Central memory CD4-positive, alpha-beta T cell (primary cell): ENCODE measurements around the gene CASP9.
"Not testable (repeated sequence)": the region's sequence is repeated elsewhere in the genome, so short reads cannot be mapped to it uniquely, and the experiment has no call there.

ENCODE experiments used
- DNase-seq: peaks from one replicate; pipeline ENCODE4 v3.0.0; 2022

CASP9 gene

DNA sequence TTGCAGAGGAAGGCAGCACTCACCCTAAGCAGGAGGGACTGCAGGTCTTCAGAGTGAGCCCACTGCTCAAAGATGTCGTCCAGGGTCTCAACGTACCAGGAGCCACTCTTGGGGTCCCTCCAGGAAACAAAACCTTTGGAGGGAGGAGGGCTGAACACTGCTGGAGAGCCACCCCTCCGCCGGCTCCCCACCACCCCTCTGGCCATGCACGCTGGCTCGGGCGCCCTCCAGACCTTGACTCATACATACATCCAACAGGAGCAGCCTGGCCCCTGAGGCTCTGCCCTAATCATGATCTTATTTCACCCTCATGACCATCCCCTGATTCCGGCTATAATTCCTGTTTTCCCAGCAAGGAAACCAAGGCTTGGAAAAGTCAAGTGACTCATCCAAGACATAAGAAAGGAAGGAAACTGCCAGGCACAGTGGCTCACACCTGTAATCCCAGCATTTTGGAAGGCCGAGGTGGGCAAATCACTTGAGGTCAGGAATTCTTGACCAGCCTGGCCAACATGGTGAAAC lies 30.1 kb downstream of the CASP9 start:
- DNase-seq = no peak

DNA sequence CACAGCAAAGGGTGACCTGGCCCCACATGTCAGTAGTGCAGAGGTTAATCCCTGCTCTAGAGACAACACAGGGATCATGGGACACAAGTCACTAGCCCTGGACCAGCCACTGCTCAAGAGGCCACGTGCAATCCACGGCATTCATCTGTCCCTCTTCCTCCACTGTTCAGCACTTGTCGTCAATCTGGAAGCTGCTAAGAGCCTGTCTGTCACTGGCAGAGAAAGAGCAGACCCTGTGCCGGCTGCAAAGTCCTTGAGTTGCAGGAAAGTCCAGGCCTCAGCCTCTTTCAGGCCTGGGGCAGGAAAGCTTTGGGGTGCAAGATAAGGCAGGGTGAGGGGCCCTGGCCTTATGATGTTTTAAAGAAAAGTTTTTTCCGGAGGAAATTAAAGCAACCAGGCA lies 31.4 kb downstream of the CASP9 start:
- DNase-seq = no peak

DNA sequence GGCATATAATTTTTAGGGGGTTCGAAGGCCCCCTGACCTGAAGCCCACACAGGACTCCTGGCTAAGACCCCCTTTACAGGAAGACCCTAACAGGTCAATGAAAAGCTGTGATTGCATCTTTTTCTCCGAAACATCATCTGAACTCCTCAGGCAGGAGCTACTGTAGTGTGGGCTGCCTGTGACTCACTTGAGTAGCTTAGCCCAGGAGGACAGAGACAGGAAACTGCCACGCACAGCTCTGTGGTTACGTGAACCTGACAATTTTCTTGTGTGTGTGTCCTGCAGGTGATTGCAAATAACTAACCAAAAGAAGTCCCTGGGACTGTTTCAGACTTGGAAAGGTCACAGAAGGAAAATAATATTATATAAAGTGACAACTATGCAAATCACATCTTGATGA lies 33.0 kb downstream of the CASP9 start:
- DNase-seq = not testable (repeated sequence)

DNA sequence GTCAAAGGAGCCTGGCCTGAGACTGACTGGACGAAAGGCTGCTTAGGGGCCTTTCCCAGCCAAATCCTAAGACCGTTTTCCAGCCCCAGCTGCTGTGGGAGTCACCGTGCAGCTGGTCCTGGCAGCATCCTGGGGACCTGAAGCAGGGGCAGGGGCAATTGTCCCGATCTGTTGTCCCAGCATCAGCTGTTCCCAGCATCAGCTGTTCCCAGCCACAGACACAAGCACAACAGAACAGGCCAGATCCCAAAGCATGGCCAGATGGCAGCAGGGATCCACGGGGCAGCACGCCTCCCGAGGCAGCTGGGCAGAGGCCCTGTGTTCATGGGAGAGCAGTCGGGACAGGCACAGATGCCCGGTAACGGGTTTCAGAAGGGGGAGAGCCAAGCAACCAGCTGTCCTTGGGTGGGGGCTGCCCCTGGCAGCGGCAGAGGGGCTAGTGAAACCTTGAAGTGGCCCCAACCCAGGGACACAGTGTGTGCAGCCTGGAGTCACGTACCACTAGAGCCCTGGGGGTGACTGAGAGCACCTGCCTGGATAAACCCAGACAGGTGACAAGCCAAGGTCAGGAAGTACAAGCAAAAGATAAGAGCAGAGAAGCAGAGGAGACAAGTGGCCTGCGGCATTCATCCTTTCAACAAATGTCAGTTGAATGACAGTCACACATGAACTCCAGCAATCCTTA lies 34.8 kb downstream of the CASP9 start:
- no peak for DNase-seq

DNA sequence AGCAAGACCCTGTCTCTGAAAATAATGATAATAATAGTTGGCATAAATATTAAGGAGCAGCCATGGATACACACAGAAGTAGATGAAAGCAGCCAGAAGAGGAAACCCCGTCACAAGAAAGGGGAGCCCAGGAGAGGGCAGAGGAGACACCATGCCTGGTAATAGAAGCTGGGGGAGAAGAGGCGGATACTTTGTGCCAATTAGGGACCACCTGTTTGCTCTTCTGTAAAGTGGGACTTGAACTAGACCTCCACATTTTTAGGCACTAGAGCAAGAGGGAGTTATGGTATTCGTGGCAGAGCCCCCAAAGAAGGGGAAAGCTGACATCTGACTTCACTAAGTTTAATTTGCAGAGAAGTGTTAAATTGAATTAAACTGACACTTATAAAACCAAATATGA lies 35.6 kb downstream of the CASP9 start:
- no peak for DNase-seq

DNA sequence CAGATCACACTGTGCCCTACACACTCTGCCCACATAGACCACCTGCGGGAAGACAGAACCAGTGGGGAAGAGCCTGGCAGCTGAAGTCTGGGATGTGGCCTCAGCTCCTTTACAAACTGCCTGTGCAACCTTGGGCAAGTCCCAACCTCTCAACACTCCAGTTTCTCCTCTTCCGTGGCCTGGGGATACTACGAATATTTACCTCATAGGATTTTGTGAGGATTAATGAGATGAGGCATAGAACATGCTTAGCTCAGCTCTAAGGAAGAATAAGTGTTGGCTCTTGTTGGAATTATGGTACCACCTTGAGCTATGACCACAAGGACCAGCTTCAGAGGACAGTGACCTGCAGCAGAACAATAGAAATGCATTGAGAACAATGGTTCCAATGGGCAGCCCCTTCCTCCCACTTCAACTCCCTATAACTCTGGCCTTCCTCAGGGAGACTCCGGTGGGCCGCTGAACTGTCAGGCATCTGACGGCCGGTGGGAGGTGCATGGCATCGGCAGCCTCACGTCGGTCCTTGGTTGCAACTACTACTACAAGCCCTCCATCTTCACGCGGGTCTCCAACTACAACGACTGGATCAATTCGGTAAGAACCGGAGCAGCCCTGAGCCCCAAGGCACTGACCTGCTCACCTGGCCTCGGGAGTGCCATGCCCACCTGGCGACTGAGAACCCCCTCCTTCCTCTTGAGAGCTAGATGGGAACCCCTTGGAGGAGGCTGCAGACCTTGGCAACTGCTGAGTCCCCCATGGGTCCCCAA lies 37.0 kb downstream of the CASP9 start:
- DNase-seq = not testable (repeated sequence)

DNA sequence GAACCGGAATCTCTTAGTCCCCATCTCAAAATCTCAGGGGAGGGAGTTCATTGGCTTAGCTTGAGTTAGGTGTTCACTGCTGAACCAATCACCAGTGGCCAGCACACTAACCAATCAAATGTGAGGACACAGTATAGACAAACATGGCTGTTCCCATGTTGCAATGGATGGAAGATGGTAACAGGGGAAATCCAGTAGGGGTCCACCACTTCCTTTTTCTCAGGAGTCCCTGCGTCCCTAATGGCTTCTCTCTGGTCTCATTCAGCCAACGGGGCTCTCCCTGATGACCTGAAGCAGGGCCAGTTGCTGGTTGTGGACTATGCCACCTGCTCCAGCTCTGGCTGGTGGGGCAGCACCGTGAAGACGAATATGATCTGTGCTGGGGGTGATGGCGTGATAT lies 38.4 kb downstream of the CASP9 start:
- DNase-seq = no peak

DNA sequence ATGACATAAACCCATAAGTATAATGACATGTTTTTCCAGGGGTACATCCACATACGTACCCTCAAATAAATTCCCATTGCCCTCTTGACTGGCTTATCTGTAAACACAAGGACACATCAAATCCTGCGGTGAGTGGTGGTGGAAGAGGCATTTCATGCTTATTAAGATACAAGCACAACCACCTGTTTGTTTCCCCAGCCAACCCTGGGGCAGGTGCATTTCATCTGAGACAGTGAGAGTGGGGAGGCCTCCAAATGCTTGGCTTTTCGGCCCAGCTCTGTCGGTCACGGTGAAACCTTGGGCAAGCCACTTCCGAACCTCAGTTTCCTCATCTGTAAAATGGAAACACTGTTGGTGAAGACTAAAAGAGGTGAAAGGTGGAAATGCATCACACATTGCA lies 39.6 kb downstream of the CASP9 start:
- DNase-seq = not testable (repeated sequence)

DNA sequence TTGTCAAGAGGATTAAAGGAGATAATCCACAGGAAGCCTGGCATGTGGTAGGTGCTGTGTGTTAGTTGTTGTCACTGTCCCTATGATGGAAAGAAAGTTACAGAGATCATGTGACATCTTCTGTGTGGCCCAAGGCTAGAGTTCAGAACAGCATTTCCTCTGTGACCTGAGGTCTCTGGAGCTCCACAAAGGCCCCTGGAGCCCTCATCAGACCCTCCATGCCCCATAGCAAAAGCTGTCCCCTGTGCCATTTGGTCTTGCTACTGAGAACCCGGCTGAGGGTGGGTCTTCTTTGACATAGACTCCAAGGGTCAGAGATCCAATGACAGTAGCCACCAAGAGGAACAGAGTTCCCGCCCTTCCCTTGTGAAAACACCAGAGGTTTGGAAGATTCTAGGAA lies 40.0 kb downstream of the CASP9 start:
- DNase-seq = no peak

DNA sequence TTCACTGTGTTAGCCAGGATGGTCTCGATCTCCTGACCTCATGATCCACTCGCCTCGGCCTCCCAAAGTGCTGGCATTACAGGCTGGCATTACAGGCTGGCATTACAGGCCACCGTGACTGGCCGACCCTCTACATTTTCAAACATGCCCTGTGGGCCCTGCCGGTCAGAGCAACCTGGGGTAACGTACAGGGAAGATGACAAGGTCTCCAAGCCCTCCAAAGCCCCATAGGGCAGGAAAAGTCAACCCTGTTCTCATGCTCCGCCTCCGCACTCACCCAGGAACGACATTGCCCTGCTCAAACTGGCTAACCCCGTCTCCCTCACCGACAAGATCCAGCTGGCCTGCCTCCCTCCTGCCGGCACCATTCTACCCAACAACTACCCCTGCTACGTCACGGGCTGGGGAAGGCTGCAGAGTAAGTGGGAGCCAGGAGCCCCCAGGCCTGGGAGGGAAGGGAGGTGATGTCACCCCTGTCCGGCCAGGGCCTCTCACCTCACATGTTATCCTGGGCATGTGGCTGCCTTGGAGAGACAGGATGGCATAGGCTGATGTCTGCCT lies 41.0 kb downstream of the CASP9 start:
- not testable (repeated sequence) for DNase-seq

DNA sequence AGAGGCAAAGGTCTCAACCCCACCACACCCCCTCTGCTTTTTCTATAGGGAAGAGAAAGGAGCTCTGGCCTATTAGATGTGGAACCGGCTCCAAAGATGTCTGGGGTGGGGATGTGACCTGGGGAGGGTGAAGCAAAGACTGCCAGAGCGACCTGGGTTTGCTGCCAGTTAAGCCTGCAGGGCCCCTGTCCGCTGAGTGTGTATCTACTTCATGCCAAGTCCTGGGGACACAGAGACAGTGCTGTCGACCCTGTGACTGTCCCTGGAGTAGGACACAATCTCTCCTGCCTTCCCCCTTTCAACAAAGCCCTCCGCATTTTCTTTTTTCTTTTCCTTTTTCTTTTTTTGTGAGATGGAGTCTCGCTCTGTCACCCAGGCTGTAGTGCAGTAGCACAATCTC lies 41.6 kb downstream of the CASP9 start:
- not testable (repeated sequence) for DNase-seq

DNA sequence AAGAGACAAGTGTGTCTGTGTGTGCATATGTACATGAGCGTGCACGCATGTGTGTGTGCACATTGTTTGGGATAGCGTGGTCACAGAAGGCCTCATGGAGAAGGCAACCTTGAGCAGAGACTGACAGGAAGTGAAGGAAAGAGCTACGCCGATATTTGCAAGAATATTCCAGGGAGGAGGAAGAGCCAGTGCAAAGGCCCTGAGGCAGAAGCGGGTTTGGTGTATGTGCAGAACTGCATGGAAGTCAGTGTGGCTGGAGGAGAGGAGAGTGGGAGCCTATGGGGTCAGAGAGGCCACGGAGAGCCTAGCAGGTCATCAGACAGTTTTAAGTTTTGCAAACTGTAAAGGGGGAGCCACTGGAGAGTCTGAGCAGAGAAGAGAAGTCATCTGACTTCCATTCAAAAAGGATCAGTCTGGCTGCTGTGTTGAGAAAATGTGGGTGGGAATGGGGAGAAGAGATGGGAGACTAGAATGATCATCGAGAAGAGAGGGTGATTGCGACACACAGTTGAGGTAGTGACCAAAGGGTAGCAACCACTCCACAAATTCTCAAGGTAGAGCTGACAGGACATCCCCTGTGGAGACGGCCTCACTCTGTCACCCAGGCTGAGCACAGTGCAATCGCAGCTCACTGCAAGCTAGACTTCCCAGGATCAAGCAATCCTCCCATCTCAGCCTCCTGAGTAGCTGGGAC lies 44.2 kb downstream of the CASP9 start:
- DNase-seq = no peak

DNA sequence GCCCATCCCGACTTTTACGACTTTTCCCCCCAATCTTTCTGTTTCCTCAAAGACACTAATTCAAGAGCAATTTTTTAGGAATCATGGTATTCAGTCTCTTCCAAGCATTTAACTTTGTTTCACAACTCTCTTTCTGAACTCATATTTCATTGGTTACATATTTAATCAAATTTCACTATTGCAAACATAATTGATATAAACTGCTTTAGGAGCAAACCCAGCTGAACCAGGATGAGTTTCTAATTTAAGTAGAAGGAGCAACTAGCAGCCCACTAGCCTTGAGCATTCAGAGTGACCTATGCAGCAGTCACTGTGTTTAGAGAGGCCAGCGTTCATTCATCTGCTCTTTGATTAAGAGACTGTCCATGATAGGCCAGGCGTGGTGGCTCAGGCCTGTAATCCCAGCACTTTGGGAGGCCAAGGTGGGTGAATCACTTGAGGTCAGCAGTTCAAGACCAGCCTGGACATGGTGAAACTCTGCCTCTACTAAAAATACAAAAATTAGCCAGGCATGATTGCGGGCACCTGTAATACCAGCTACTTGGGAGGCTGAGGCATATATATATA lies 46.3 kb downstream of the CASP9 start:
- DNase-seq = no peak

DNA sequence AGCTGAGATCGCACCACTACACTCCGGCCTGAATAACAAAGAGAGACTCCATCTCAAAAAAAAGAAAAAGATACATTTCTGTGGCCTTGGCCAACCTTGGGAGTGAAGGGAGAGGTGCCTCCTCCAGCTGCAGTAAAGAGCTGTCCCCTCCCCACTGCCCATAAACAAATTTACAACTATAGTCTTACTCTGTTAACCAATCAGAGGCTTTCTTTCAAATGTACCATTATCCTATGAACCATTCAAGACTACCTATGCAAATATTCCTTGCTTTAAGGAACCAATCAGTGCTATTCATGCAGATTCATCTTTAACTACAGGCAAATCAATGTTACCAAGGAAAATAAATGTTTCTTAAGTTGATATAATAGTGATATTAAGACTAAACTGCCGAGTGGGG lies 47.1 kb downstream of the CASP9 start:
- no peak for DNase-seq

DNA sequence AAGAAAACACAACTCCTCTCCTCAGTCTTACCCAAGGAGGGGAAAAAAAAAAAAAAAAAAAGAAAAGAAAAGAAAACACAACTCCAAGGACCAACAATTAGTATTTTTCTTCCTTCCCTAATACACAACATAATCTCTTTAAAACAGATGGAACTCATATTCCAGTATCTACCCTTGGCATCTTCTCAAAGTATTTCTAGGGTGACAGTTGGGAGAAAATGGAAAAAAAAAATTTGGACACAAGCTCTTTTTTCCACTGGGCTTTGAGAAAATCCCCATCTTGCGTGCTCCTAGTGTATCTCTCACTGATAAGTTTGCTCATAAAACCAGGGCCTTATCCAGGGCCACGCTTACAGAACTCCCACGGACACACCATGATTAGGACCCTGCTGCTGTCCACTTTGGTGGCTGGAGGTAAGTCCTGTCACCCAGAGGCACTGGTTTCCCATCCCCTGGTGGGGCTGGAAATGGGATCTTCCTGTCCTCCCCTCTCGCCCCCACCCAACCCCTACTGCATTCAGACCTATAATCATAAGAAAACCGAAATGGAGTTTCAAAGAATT lies 48.2 kb downstream of the CASP9 start, which contains the start of gene CELA2B:
Gene CELA2B (plus strand): TSS at position 353 of the 563 bp plus-strand sequence. CDS start 22 bp downstream, at position 375.
- DNase-seq = no peak

DNA sequence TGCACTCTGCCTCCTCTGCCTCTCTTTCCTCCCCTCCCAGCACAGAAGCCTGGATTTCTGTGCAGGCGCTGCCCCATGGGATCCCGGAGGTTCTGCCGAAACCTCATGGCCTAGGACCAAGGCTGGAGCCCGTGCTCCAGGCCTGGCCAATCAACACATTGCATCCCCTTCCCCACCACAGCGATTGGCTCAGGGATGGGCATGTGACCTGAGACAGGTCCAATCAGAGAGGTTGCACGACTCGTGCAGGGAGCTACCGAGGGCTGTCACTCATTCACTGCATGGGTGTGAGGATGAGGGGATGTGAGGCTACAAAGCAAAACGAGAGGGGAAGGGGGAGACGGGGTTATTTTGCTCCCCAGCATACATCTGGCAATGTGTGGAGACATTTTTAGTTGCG lies 51.4 kb downstream of the CASP9 start:
- DNase-seq = no peak

DNA sequence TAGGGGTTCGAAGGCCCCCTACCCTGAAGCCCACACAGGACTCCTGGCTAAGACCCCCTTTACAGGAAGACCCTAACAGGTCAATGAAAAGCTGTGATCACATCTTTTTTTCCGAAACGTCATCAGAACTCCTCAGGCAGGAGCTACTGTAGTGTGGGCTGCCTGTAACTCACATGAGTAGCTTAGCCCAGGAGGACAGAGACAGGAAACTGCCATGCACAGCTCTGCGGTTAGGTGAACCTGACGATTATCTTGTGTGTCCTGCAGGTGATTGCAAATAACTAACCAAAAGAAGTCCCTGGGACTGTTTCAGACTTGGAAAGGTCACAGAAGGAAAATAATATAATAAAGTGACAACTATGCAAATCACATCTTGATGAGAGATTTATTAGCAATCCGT lies 52.3 kb downstream of the CASP9 start:
- not testable (repeated sequence) for DNase-seq

DNA sequence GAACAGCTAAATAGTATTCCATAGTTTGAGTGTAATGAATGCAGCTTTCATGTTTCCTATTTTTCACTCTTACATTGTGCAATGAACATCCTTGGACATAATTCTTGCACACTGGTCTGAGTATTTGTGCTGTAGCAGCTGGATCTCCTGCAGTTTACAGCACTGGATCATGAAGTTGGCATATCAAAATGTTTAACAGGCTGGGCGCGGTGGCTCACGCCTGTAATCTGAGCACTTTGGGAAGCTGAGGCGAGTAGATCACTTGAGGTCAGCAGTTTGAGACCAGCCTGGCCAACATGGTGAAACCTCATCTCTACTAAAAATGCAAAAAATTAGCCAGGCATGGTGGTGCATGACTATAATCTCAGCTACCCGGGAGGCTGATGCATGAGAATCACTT lies 52.9 kb downstream of the CASP9 start:
- DNase-seq = not testable (repeated sequence)

DNA sequence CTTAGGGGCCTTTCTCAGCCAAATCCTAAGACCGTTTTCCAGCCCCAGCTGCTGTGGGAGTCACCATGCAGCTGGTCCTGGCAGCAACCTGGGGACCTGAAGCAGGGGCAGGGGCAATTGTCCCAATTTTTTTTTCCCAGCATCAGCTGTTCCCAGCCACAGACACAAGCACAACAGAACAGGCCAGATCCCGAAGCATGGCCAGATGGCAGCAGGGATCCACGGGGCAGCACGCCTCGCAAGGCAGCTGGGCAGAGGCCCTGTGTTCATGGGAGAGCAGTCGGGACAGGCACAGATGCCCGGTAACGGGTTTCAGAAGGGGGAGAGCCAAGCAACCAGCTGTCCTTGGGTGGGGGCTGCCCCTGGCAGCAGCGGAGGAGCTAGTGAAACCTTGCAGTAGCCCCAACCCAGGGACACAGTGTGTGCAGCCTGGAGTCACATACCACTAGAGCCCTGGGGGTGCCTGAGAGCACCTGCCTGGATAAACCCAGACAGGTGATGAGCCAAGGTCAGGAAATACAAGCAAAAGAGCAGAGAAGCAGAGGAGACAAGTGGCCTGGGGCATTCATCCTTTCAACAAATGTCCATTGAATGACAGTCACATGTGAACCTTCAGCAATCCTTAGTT lies 54.1 kb downstream of the CASP9 start:
- not testable (repeated sequence) for DNase-seq

DNA sequence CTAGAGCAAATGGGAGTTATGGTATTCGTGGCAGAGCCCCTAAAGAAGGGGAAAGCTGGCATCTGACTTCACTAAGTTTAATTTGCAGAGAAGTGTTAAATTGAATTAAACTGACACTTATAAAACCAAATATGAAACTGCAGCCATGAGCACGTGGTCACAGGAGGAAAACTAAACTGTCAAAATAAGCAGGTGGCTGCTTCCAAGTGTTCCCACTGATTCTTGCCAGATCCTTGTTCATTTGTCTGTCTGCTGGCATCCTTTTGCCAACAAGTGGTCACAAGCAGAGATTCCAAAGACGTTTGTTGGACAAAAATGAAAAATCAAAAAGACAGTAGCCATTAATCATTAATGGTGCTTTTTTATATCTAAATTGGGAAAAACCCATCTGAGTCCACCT lies 54.7 kb downstream of the CASP9 start:
- no peak for DNase-seq

DNA sequence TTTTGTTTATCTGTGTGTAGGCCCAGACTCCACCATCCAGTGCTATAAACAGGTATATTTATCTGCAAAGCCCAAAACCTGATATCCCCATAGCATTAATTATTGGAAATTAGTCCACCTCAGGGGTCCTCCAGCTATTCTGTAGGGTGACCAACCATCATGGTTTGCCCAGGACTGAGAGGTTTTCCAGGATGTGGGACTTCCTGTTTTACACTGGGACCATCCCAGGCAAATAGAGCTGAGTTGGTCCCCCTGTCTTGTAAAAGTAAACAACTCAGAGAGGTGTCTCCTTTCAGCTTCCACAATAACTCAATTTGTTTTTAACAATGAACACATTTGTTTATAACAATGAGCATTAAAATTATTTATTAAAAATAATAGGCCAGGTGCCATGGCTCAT lies 55.9 kb downstream of the CASP9 start:
- DNase-seq = no peak
